Activated B cell treated with CpG ODN at 0.5 μM for 24 hours (primary cell): ENCODE measurements around the gene MST1. TPM values are rescaled to one million over a fixed set of nuclear protein-coding genes. Genes with fewer than 3 reads are reported as not detected.

ENCODE experiments used
- ATAC-seq: fragments of 200-7000 bp; cut with Tn5 transposase; one replicate; pipeline ENCODE4 v1.10.0; 2021; ENCODE audit warnings: low read depth, mild to moderate bottlenecking, moderate library complexity
- CTCF ChIA-PET: fragments of 350-600 bp; sonication (Branson Sonifier 250); formaldehyde crosslinking; loops from one replicate; lab custom pipeline; 2021; ENCODE audit warnings: antibody characterized with exemption; lab: Charles Lee
- POLR2A ChIA-PET: fragments of 350-600 bp; sonication (Branson Sonifier 250); formaldehyde crosslinking; loops from one replicate; lab custom pipeline; 2021; ENCODE audit warnings: antibody characterized with exemption; lab: Charles Lee
- DNase-seq: peaks from one replicate; pipeline ENCODE4 v3.0.0; 2022
- H3K27ac Mint-ChIP-seq: one replicate; pipeline ENCODE4 v1.8.0; 2020; ENCODE audit warnings: mixed read lengths
- H3K27me3 Mint-ChIP-seq: one replicate; pipeline ENCODE4 v1.8.0; 2021; ENCODE audit warnings: mixed read lengths
- H3K36me3 Mint-ChIP-seq: one replicate; pipeline ENCODE4 v1.8.0; 2021; ENCODE audit warnings: low read depth, mixed read lengths
- H3K4me1 Mint-ChIP-seq: one replicate; pipeline ENCODE4 v1.8.0; 2021; ENCODE audit warnings: mixed read lengths
- H3K4me3 Mint-ChIP-seq: one replicate; pipeline ENCODE4 v1.8.0; 2020; ENCODE audit warnings: mild to moderate bottlenecking, mixed read lengths
- H3K9me3 Mint-ChIP-seq: one replicate; pipeline ENCODE4 v1.8.0; 2020; ENCODE audit warnings: mixed read lengths
- intact Hi-C: fragments of 100-400 bp; cut with micrococcal nuclease; formaldehyde crosslinking; loops from one replicate; pipeline ENCODE4 v1.15.1; 2024
- total RNA-seq: library from RNA; stranded (reverse); gene quantifications from 2 replicates; pipeline ENCODE4 v1.2.3, GENCODE V29; 2022
- TF ChIP-seq, protein P1 (sequence below): fragments of 200-600 bp; IDR thresholded peaks from one replicate; pipeline ENCODE4 v1.8.0; 2022; ENCODE audit warnings: antibody characterized with exemption, mild to moderate bottlenecking

Gene MST1
- total RNA-seq, 1 donor from 2014 or later, result 8.0 TPM

- ATAC-seq, result no peak
- ChIA-PET POLR2A (no interaction called here), CTCF (no interaction called here)
- Mint-ChIP-seq H3K36me3 (peaks cover 34% of the 10 kb centered on the region), H3K9me3 (no peaks in the 10 kb centered on the region), H3K27me3 (no peaks in the 10 kb centered on the region), H3K4me1 (peaks cover 4% of the 10 kb centered on the region), H3K27ac (no peak overlapping the region), H3K4me3 (no peak overlapping the region)
- no peak for DNase-seq
- TF ChIP-seq, protein P1, sequence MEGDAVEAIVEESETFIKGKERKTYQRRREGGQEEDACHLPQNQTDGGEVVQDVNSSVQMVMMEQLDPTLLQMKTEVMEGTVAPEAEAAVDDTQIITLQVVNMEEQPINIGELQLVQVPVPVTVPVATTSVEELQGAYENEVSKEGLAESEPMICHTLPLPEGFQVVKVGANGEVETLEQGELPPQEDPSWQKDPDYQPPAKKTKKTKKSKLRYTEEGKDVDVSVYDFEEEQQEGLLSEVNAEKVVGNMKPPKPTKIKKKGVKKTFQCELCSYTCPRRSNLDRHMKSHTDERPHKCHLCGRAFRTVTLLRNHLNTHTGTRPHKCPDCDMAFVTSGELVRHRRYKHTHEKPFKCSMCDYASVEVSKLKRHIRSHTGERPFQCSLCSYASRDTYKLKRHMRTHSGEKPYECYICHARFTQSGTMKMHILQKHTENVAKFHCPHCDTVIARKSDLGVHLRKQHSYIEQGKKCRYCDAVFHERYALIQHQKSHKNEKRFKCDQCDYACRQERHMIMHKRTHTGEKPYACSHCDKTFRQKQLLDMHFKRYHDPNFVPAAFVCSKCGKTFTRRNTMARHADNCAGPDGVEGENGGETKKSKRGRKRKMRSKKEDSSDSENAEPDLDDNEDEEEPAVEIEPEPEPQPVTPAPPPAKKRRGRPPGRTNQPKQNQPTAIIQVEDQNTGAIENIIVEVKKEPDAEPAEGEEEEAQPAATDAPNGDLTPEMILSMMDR, result no peak
- intact Hi-C loops, result no loop called here
Observed at GRCh38 chr3:49706456-49707112, 17.3 kb upstream of the MST1 start.

GRCh38 chr3:49705390-49705960, 16.2 kb upstream of the MST1 start:
- intact Hi-C loops, result no loop called here
- ChIA-PET CTCF (no interaction called here), POLR2A (no interaction called here)
- Mint-ChIP-seq H3K9me3 (no peaks in the 10 kb centered on the region), H3K4me3 (no peak overlapping the region), H3K4me1 (peaks cover 4% of the 10 kb centered on the region), H3K27me3 (no peaks in the 10 kb centered on the region), H3K36me3 (peaks cover 41% of the 10 kb centered on the region), H3K27ac (no peak overlapping the region)
- ATAC-seq, result no peak
- TF ChIP-seq, protein P1, result no peak
- DNase-seq, result no peak

- DNase-seq (no peak), ATAC-seq (no peak)
- Mint-ChIP-seq H3K4me1 (peaks cover 4% of the 10 kb centered on the region), H3K36me3 (peaks cover 44% of the 10 kb centered on the region), H3K4me3 (no peak overlapping the region), H3K27ac (no peak overlapping the region), H3K9me3 (no peaks in the 10 kb centered on the region), H3K27me3 (no peaks in the 10 kb centered on the region)
- CTCF ChIA-PET, result interaction anchor here (2.0 kb wide), 2 partner anchors 134 to 165 kb away, joined by 8 to 9 read pairs; no protein-coding TSS in a partner anchor
- intact Hi-C loops, result no loop called here
- TF ChIP-seq, protein P1, result no peak
- POLR2A ChIA-PET, result interaction anchor here (0.5 kb wide), 1 partner anchor 101 kb away, joined by 4 read pairs; no protein-coding TSS in a partner anchor
Observed at GRCh38 chr3:49704629-49705028, 15.4 kb upstream of the MST1 start.

DNA sequence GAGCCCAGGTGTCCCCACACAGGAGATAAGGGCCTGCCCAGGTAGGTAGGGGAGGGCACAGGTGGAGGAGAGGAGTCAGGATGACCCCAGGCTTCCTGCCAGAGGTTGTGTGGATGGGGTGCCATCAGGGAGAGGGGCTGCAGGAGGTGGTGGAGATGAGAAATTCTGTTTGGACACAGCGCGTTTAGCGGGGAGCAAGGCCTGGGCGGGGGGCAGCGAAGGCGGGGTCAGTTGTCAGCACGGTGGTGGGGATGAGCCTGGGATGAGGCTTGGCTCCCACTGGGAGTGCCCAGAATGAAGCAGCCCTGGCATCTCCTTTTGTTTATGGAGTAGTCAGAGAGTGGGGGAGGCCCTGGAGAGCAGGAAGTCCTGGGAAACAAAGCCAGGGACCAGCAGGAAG, 14.7 kb upstream of the MST1 start:
- Mint-ChIP-seq H3K4me1 (peaks cover 4% of the 10 kb centered on the region), H3K4me3 (no peak overlapping the region), H3K9me3 (no peaks in the 10 kb centered on the region), H3K27me3 (no peaks in the 10 kb centered on the region), H3K36me3 (peaks cover 47% of the 10 kb centered on the region), H3K27ac (no peak overlapping the region)
- TF ChIP-seq, protein P1, result no peak
- POLR2A ChIA-PET, result no interaction called here
- ATAC-seq, result no peak
- CTCF ChIA-PET, result interaction anchor here (0.7 to 2.0 kb wide), 7 partner anchors 9 to 202 kb away, joined by 3 to 9 read pairs (median 5); partner anchors contain the start of gene AMIGO3
- intact Hi-C loops, result loop anchor here (1.0 kb wide), 3 partner anchors 98 to 522 kb away; no protein-coding TSS in a partner anchor
- no peak for DNase-seq

- intact Hi-C loops, result loop anchor here (1.0 kb wide), 3 partner anchors 99 to 523 kb away; no protein-coding TSS in a partner anchor
- Mint-ChIP-seq H3K27ac (peak overlapping the region; percentile 41), H3K4me1 (peaks cover 4% of the 10 kb centered on the region), H3K9me3 (no peaks in the 10 kb centered on the region), H3K36me3 (peaks cover 50% of the 10 kb centered on the region), H3K27me3 (no peaks in the 10 kb centered on the region), H3K4me3 (no peak overlapping the region)
- CTCF ChIA-PET, result interaction anchor here (0.7 to 2.0 kb wide), 7 partner anchors 10 to 203 kb away, joined by 3 to 9 read pairs (median 5); partner anchors contain the start of gene AMIGO3
- TF ChIP-seq, protein P1, result no peak
- POLR2A ChIA-PET, result interaction anchor here (1.5 kb wide), 1 partner anchor 136 kb away, joined by 7 read pairs; no protein-coding TSS in a partner anchor
- peak; percentile 100 for ATAC-seq
- DNase-seq, result peak; percentile 54
Observed at GRCh38 chr3:49703443-49703927, 14.2 kb upstream of the MST1 start.
